GM12892 (cell line): ENCODE data around the gene ADORA2B.

Source experiments
- DNase-seq: peaks from one replicate; pipeline ENCODE4 v3.0.0; 2011; ENCODE audit not compliant: insufficient read length
- FAIRE-seq: peaks from 2 replicates; lab custom pipeline; 2011; peaks lifted over from hg19 to GRCh38; lab: Jason Lieb, UNC
- POLR2A ChIP-seq: IDR thresholded peaks from 2 replicates; pipeline ENCODE4 v1.6.1; 2011; ENCODE audit warnings: low read depth, low read length, control low read depth
- POLR2AphosphoS5 ChIP-seq: IDR thresholded peaks from 2 replicates; pipeline ENCODE4 v1.6.1; 2011; ENCODE audit warnings: low read depth, low read length, control low read depth
- TAF1 ChIP-seq: IDR thresholded peaks from 2 replicates; pipeline ENCODE4 v1.6.1; 2011; ENCODE audit warnings: low read depth, mild to moderate bottlenecking, control low read depth, low read length, borderline replicate concordance

ADORA2B gene

DNA sequence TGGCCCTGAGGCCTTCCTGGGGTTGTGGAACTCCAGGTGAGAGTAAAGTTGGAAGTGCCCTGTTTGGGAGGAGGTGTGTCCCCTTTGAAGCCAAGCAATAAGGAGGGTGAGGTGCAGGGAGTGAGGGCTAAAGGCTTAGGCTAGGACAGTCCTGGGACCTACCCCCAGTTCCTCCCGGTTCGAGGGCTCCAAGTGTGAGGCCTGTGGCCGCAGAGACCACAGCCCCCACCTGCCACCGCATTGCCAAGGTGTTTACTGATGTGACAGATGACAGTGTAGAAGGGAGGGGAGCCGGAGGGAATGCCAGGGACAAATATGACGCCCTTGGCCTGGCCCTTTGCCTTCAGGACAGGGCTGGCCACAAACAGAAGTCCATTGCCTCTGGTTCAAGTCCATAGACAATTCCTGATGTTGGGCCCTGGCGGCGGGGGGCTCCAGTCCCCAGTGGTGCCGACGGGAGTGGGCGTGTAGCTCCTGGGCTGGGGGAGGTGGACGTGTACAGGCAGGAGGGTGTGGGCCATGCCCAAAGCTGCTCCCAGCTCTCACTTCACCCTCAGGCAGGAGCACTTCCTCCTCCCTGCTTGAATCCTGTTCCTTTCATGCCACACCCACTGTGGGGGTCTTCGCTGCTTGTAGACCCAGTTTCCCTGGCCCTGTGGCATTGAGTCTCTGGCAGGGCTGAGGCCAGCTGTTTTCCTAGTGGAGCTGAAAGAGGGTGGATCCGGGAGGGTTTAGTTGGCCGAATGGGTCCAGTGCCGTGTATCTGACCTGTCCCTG is 3.2 kb downstream of the ADORA2B start:
- TF ChIP-seq TAF1 (no peak), POLR2AphosphoS5 (no peak), POLR2A (no peak)
- FAIRE-seq, result no peak
- no peak for DNase-seq

DNA sequence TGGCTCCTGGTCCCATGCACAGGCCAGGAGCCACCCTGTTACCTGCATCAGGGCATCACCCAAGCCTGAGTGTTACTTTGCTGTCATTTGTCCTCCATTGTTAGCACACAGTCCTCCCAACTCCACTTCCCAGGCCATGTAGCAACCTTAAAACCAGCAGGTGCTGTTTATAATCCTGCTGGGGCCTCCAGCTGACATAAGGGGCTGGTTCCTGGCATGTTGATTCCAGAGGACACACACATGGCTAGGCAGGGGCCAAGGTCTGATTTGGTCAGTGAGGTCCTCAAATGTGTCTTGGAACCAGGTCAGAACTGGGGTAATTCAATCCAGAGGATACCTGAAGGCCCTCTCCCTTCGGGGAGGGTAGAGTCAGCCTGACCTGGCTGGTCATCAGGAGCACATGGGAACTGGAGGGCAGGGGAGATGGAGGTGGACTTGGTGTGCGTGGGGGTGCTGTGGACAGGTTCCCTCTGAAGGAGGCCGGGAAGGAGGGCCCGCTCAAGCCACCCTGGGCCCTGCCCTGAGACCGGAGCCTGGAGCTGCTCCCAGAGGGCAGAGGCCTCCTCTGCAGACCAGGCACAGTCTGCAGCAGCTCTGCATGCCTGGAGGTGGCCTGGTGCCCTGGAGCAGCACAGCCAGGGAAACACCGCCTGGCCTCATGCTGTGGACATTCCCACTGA is 6.6 kb downstream of the ADORA2B start:
- FAIRE-seq, result no peak
- no peak for DNase-seq
- TF ChIP-seq TAF1 (no peak), POLR2AphosphoS5 (no peak), POLR2A (no peak)

DNA sequence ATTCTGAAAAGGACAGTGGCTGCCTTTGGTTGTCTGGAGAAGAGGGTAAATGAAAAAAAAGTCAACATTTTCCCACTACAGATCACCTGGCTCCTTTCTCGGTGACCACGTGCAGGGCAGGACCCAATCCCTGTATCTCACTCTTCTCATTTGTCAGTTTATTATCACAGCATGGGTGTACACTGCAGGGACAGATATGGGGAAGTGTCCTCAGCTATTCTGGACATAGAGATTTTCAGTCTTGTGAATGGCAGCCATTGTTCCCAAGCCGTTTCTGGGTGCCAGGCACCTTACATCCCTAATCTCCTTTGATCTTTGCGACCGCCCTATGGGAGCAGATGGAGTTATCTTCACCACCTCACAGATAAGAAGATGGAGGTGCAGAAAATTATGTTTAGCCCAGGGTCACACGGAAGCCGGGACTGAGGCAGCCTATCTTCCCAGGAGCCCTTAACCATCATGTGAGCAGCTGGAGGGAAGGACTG is 7.2 kb downstream of the ADORA2B start:
- DNase-seq (no peak), FAIRE-seq (no peak)
- TF ChIP-seq POLR2A (no peak), TAF1 (no peak), POLR2AphosphoS5 (no peak)

DNA sequence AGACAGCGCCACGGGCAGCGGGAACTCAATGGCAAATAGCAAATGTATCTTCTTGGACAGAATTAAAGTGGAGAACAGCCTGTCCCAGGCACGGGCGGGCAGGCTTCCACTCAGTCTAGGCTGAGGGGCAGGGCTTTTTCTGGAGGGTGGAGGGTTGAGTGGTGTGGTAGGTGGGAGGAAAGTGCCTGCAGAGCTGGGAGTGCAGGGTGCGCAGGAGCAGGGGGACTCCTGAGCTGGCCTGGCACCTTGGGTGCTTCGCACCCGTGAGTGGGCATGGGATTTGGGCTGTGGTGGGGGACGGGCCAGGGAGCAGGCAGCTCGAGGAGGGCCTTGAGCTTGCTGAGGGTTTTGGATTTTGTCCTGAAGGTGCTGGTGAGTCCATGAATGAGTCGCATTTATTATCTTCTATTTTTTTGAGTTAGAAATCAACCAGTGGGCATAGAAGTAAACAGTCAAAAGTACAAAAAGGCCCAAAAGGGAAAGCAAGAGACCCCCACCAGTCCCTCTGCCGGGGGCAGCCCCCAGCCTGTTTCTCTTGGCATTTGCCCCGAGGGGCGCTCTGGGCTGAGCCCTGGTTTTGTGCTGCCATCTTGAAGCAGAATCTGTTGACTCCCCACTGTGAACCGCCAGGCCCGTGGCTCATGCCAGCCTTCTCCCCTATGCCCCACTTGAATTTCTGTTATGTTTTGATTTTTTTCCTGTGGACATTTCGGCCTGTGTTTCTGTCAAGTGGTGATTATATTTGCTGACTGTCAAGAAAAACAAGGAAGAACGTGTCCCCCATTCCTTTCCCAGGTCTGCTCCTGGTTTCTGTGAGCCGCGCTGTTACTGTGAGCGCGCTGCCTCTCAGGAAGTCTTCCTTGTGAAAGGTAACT is 8.2 kb downstream of the ADORA2B start:
- no peak for DNase-seq
- TF ChIP-seq TAF1 (no peak), POLR2AphosphoS5 (no peak), POLR2A (no peak)
- no peak for FAIRE-seq

DNA sequence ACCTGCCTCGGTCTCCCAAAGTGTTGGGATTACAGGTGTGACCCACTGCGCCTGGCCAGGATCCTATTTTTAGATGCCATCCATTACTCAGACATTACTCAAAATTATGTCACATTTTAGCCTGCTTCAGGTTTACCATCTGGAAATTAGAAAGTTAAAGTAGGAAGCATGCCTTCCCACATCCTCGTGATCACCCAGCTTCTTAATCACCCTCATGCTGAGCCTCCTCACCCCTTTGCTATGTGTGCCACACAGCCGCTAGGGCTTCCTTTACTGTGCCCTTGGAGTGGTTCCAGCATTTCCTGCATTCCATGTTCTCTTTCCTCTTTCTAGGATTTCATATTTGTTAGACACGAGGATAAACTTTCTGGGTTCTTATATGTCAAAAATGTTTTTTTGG is 9.3 kb downstream of the ADORA2B start:
- FAIRE-seq (no peak), DNase-seq (no peak)
- TF ChIP-seq POLR2AphosphoS5 (no peak), TAF1 (no peak), POLR2A (no peak)

DNA sequence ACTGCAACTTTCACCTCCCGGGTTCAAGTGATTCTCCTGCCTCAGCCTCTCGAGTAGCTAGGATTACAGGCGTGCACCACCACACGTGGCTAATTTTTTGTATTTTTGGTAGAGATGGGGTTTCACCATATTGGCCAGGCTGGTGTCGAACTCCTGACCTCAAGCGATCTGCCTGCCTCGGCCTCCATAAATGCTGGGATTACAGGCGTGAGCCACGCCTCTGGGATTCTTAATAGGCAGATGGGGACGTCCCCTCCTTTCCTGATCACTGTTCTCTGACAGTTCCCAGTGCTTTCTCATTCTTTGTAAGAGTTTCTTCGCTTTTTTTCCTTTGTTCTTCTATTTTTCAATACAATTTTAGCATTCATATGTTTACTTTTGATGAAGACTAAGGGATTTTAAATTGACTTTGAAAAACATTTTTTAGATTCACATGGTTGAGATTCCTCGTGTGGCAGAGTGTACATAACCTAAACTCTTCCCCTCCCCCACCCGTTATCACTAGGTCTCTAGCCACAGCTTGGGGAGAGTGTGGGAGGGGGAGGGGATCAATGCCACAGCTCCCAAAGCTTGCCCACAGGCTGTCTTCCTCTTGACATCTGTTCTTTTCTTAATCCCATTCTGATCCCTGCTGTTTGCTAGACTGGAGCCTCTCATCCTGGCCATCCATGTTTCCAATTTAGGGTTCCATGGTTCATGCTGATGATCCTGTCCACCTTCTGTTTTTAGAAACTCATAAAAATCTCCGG is 11.0 kb downstream of the ADORA2B start:
- TF ChIP-seq POLR2A, result no peak
- TF ChIP-seq POLR2AphosphoS5, result no peak
- no peak for TF ChIP-seq TAF1
- DNase-seq, result no peak
- FAIRE-seq, result no peak

DNA sequence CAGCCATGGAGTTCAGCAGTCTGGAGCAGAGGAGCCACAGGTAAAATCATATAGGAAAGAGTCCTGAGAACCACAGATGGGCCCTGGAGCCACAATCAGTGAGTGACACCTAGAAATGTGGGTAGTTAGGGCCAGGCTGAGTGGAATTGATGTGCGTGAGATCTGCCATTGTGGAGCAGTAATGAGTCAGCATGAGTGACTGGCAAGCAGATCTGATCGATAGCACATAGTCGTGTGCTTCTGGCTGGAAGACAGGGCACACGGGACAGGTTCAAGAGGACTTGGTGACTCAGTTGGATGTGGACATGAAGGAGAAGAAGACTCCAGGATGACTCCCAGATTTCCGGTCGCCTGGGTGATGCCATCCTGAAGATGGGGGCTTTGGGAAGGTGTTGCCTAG is 12.3 kb downstream of the ADORA2B start:
- FAIRE-seq (no peak), DNase-seq (no peak)
- no peak for TF ChIP-seq POLR2AphosphoS5
- TF ChIP-seq TAF1, result no peak

DNA sequence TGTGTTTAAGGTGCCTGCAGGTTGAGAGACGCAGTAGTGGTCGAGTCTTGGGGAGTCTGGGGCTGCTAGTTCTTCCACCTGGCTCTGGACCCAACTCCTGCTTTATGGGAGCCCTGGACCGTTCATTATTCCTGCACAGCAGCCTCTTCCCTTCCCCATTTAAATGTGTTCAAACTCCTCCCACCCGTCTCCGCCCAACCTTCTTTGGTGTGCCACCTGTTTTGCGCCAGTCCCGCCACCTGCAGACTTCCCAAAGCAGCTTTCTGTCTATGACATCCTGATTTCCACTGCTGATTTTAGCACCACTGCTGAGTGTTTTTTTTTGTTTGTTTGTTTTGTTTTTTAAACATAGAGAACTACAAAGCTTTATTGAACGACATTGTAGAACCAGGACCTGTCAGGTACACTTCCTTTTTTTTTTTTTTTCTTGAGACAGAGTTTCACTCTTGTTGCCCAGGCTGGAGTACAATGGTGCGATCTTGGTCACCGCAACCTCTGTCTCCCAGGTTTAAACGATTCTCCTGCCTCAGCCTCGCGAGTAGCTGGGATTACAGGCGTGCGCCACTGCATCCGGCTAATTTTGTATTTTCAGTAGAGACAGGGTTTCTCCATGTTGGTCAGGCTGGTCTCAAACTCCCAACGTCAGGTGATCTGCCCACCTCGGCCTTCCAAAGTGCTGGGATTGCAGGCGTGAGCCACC is 12.8 kb downstream of the ADORA2B start:
- TF ChIP-seq POLR2A, result no peak
- no peak for TF ChIP-seq POLR2AphosphoS5
- TF ChIP-seq TAF1, result no peak
- no peak for FAIRE-seq
- DNase-seq, result no peak

DNA sequence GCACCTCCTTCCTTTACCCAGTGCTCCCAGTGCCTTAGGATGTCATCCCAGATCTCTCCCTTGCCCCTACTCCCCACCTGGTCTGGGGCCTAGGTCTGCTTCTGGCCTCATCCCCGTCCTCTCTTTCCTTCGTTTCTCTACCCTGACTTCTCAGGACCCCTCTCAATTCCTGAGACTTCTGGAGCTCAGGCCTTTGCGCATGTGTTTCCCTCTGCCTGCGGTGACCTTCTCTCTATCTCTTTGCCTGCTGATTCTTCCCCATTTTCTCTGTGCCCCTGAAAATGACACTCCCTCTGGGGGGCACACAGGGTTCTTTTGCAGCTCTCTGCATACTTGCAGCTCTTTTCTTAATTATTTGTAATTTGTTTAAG is 13.5 kb downstream of the ADORA2B start:
- TF ChIP-seq TAF1, result no peak
- no peak for TF ChIP-seq POLR2AphosphoS5
- no peak for TF ChIP-seq POLR2A
- FAIRE-seq, result no peak
- DNase-seq, result no peak

DNA sequence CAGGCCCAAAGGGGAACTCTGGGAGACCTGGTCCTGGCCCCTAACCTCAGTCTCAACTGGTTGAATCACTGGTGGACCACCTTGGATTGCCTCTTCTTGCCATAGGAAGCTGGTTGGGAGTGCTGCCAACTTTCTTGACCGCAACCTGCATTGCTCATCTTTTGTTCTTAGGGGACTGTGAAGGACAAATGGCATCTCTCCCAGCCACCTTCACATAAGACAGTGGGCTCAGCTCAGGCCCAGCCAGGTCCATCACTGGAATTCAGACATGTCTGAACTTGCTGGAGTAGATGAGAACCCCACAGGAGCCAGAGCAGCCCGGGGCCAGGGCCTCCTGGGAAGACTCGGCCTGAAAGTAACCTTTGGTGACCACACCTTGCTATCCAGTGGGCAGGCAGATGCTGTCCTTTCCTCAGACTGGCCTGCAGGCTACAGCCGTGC is 18.8 kb downstream of the ADORA2B start:
- no peak for DNase-seq
- TF ChIP-seq POLR2AphosphoS5, result no peak
- TF ChIP-seq POLR2A, result no peak
- TF ChIP-seq TAF1, result no peak
- FAIRE-seq, result no peak

DNA sequence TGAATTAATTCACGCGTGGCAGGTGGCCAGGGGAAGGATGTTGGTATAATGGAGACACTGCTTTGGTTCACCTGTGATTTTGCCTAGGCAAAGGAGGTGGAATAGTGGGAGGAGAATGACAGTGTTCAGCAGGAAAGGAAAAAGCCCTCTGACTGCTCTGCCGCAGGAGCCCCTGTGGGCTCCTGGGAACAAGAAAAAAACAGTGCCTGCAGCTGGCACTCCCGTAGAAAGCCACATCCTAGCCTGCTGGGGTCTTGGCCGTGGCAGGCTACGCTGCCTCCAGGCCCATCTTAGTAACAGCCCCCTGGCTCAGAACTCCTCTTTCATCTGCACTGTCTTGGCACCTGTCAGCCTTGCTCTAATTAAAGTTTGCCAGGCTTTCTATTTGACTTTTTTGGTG is 20.6 kb downstream of the ADORA2B start:
- TF ChIP-seq TAF1 (no peak), POLR2AphosphoS5 (no peak), POLR2A (no peak)
- FAIRE-seq (no peak), DNase-seq (no peak)
